HFFc6 (cell line): ENCODE data around the gene UTP14C. TPM values are rescaled to one million over a fixed set of nuclear protein-coding genes. Genes with fewer than 3 reads are reported as not detected.
"Not testable (repeated sequence)": the region's sequence is repeated elsewhere in the genome, so short reads cannot be mapped to it uniquely, and the experiment has no call there.

ENCODE experiments used
- DNase-seq: peaks from one replicate; pipeline ENCODE4 v3.0.0-alpha.2; 2018
- H3K27ac Mint-ChIP-seq: 2 replicates; pipeline ENCODE4 v1.8.0; 2020; ENCODE audit warnings: mild to moderate bottlenecking, mixed read lengths
- H3K27me3 Mint-ChIP-seq: 2 replicates; pipeline ENCODE4 v1.8.0; 2021; ENCODE audit warnings: mild to moderate bottlenecking, moderate library complexity, mixed read lengths; ENCODE audit not compliant: insufficient read depth
- H3K36me3 Mint-ChIP-seq: 2 replicates; pipeline ENCODE4 v1.8.0; 2021; ENCODE audit warnings: low read depth, mixed read lengths
- H3K4me1 Mint-ChIP-seq: 2 replicates; pipeline ENCODE4 v1.8.0; 2020; ENCODE audit warnings: low read depth, mixed read lengths
- H3K4me3 Mint-ChIP-seq: 2 replicates; pipeline ENCODE4 v1.8.0; 2020; ENCODE audit warnings: mild to moderate bottlenecking, moderate library complexity, mixed read lengths
- H3K9me3 Mint-ChIP-seq: 2 replicates; pipeline ENCODE4 v1.8.0; 2020; ENCODE audit warnings: mild to moderate bottlenecking, mixed read lengths
- total RNA-seq, 6 experiments: library from RNA; stranded (reverse); fragmentation: NEBNext Ultra II Directional; extraction: Animal tissue kit (Norgen Biotek cat#: 25700); gene quantifications; 2 replicates in 1 of 6; 3 replicates in 5 of 6; pipeline ENCODE4 v1.2.3, GENCODE V29; 2021
- TF ChIP-seq, protein P1 (sequence below): fragments of 200-600 bp; sonication (generic); IDR thresholded peaks from 2 replicates; pipeline ENCODE4 v1.5.0; 2021; ENCODE audit warnings: antibody characterized with exemption, mild to moderate bottlenecking

UTP14C gene
- total RNA-seq, 6 experiments from 2014 or later, result 14.9 to 20.3 (median 17.5) TPM

- no peaks in the 10 kb centered on the region; the same call in none of the 2 replicates for H3K27me3 Mint-ChIP-seq
- DNase-seq, result no peak
- TF ChIP-seq, protein P1, sequence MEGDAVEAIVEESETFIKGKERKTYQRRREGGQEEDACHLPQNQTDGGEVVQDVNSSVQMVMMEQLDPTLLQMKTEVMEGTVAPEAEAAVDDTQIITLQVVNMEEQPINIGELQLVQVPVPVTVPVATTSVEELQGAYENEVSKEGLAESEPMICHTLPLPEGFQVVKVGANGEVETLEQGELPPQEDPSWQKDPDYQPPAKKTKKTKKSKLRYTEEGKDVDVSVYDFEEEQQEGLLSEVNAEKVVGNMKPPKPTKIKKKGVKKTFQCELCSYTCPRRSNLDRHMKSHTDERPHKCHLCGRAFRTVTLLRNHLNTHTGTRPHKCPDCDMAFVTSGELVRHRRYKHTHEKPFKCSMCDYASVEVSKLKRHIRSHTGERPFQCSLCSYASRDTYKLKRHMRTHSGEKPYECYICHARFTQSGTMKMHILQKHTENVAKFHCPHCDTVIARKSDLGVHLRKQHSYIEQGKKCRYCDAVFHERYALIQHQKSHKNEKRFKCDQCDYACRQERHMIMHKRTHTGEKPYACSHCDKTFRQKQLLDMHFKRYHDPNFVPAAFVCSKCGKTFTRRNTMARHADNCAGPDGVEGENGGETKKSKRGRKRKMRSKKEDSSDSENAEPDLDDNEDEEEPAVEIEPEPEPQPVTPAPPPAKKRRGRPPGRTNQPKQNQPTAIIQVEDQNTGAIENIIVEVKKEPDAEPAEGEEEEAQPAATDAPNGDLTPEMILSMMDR, result no peak
- no peaks in the 10 kb centered on the region for H3K4me1 Mint-ChIP-seq
- no peaks in the 10 kb centered on the region for H3K9me3 Mint-ChIP-seq
- H3K36me3 Mint-ChIP-seq, result no peaks in the 10 kb centered on the region
- H3K27ac Mint-ChIP-seq, result no peak overlapping the region
- H3K4me3 Mint-ChIP-seq, result no peak overlapping the region
Observed at GRCh38 chr13:52051400-52051799, 26.9 kb downstream of the UTP14C start.

DNA sequence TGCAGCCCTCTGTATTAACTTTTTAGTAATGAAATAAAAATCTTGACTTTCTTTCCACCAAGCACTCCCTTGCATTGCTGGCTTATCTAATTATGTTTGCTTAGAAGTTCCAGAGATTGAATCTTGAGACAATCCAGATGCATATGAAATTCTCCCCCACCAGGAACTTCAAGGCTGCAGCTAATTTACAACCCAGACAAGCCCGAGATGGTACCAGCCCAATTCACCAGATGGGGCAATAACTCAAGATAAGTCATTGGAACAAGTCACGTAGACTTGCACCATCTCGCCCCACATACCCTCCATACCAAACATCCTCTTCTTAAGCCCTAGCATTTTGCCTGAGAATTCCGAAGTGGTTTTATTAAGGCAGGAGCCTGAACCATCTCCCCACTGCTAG lies 29.0 kb downstream of the UTP14C start:
- Mint-ChIP-seq H3K9me3 (no peaks in the 10 kb centered on the region), H3K27me3 (no peaks in the 10 kb centered on the region; the same call in none of the 2 replicates), H3K4me1 (no peaks in the 10 kb centered on the region), H3K36me3 (no peaks in the 10 kb centered on the region), H3K4me3 (no peak overlapping the region), H3K27ac (no peak overlapping the region)
- TF ChIP-seq, protein P1, result no peak
- no peak for DNase-seq

DNA sequence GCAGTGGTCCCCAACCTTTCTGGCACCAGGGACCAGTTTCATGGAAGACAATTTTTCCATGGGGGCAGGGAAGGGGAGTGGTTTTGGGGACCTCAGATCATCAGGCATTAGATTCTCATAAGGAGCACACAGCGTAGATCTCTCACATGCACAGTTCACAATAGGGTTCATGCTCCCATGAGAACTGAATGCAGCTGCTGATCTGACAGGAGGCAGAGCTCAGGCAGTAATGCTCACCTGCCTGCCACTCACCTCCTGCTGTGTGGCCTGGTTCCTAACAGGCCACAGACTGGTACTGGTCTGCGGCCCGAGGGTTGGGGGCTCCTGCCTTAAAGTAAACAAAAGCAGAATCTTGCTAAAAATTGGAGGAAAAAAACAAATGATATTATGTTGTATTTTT lies 36.6 kb downstream of the UTP14C start:
- not testable (repeated sequence) for H3K4me1 Mint-ChIP-seq, H3K36me3 Mint-ChIP-seq, H3K27ac Mint-ChIP-seq, H3K4me3 Mint-ChIP-seq, DNase-seq, H3K27me3 Mint-ChIP-seq
- H3K9me3 Mint-ChIP-seq, result peaks cover 17% of the 10 kb centered on the region; the same call in 1 of the 2 replicates

- Mint-ChIP-seq H3K4me1 (peaks cover 7% of the 10 kb centered on the region), H3K9me3 (peaks cover 22% of the 10 kb centered on the region; the same call in 1 of the 2 replicates), H3K4me3 (no peak overlapping the region), H3K27me3 (peaks cover 8% of the 10 kb centered on the region), H3K27ac (no peak overlapping the region), H3K36me3 (no peaks in the 10 kb centered on the region)
- no peak for DNase-seq
- TF ChIP-seq, protein P1, result no peak
Observed at GRCh38 chr13:52061587-52061986, 37.1 kb downstream of the UTP14C start.

- Mint-ChIP-seq H3K4me3 (no peak overlapping the region), H3K27ac (no peak overlapping the region), H3K9me3 (peaks cover 41% of the 10 kb centered on the region), H3K36me3 (peaks cover 12% of the 10 kb centered on the region), H3K4me1 (peaks cover 13% of the 10 kb centered on the region), H3K27me3 (peaks cover 7% of the 10 kb centered on the region)
- TF ChIP-seq, protein P1, result no peak
- no peak for DNase-seq
Observed at GRCh38 chr13:52067237-52067636, 42.7 kb downstream of the UTP14C start.

DNA sequence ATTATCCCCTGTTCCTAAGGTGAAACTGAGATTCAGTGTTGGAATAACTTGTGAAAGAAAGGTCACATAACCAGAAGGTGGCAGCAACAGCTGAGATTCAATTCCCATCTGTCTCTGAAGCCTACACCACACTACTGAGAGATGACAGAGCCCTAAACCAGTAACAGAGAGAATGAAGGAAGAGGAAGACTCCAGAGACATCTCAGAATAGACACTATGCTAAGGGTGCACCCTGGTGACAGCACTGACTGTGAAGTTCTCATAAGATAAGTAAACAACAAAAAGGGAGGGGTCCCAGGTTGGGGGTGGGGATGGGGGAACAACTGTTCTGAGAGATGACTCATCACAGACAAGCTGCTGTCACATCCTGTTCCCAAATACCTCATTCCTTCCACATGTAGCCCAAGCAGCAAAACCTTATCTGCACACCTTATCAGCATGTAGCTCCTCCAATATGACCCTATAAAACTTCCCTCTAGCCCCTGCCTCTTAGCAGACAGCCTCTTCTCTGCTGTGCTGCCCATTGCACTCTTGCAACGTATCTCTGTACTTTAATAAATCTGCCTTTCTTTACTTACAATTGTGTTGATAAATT lies 46.5 kb downstream of the UTP14C start:
- peaks cover 3% of the 10 kb centered on the region for H3K27me3 Mint-ChIP-seq
- H3K36me3 Mint-ChIP-seq, result peaks cover 12% of the 10 kb centered on the region
- no peak overlapping the region for H3K4me3 Mint-ChIP-seq
- H3K9me3 Mint-ChIP-seq, result peaks cover 24% of the 10 kb centered on the region
- no peak overlapping the region for H3K27ac Mint-ChIP-seq
- TF ChIP-seq, protein P1, result peak; percentile 63
- H3K4me1 Mint-ChIP-seq, result peaks cover 13% of the 10 kb centered on the region
- peak; percentile 42 for DNase-seq

Other genes with a start within 250 kb of the UTP14C start
- gene DHRS12, start 220.5 kb upstream of the UTP14C start, total RNA-seq, result 1 to 10 TPM; 1.9 to 2.7 (median 2.4) TPM
- gene TMEM272, start 179.5 kb upstream of the UTP14C start, total RNA-seq, result not detected
- gene CCDC70, start 162.7 kb upstream of the UTP14C start, total RNA-seq, result not detected
- gene ATP7B, start 13.2 kb upstream of the UTP14C start, total RNA-seq, result 1 to 10 TPM in 4 of 6 experiments, under 1 TPM in 2; 0.81 to 4.8 (median 1.1) TPM
- 10 to 100 TPM; 37.1 to 45.2 (median 41.0) TPM for gene ALG11, start 12.3 kb upstream of the UTP14C start, total RNA-seq
- not detected for gene NEK5, start 104.4 kb downstream of the UTP14C start, total RNA-seq
- gene NEK3, start 134.9 kb downstream of the UTP14C start, total RNA-seq, result 1 to 10 TPM; 5.0 to 9.9 (median 7.8) TPM